Measurements from ENCODE around the gene GRK5.
"Not testable (repeated sequence)": the region's sequence is repeated elsewhere in the genome, so short reads cannot be mapped to it uniquely, and the experiment has no call there.

GRCh38 chr10:119272338-119272734 lies 65.0 kb downstream of the GRK5 start:
- TF ChIP-seq CTBP1 (IDR thresholded peaks at IDR 0.05; ENCODE audit: borderline replicate concordance); FOXK2 (IDR thresholded peaks at IDR 0.05); NFRKB (IDR thresholded peaks at IDR 0.05); L3MBTL2 (conservative IDR thresholded peaks at IDR 0.05); SP1 (IDR thresholded peaks at IDR 0.05); TARDBP (IDR thresholded peaks at IDR 0.05); ZNF384 (IDR thresholded peaks at IDR 0.05): not testable (repeated sequence)

All from HEK293T (cell line).